NCI-H1436 treated with DMSO at 0.1 percent for 48 hours (cell line): Measurements from ENCODE around the gene CHST3.
"Not testable (repeated sequence)": the region's sequence is repeated elsewhere in the genome, so short reads cannot be mapped to it uniquely, and the experiment has no call there.

Experiments
- DNase-seq: peaks from one replicate; lab custom pipeline; 2025; lab: John Stamatoyannopoulos, UW

The CHST3 gene

GRCh38 chr10:72030762-72031543, 66.8 kb downstream of the CHST3 start:
- no peak for DNase-seq

- no peak for DNase-seq
Observed at GRCh38 chr10:72031706-72032105, 67.5 kb downstream of the CHST3 start.

GRCh38 chr10:72032409-72033162, 68.4 kb downstream of the CHST3 start:
- DNase-seq: not testable (repeated sequence)

- DNase-seq: no peak
Observed at GRCh38 chr10:72034040-72034499, 69.9 kb downstream of the CHST3 start.

- DNase-seq: no peak
Observed at GRCh38 chr10:72034761-72035160, 70.6 kb downstream of the CHST3 start.

- no peak for DNase-seq
Observed at GRCh38 chr10:72035252-72035887, 71.2 kb downstream of the CHST3 start.

- no peak for DNase-seq
Observed at GRCh38 chr10:72037266-72037665, 73.1 kb downstream of the CHST3 start.

- no peak for DNase-seq
Observed at GRCh38 chr10:72037811-72038210, 73.6 kb downstream of the CHST3 start.

GRCh38 chr10:72038458-72039001, 74.3 kb downstream of the CHST3 start:
- no peak for DNase-seq

- DNase-seq: no peak
Observed at GRCh38 chr10:72039377-72039776, 75.2 kb downstream of the CHST3 start.

GRCh38 chr10:72041491-72041890, 77.3 kb downstream of the CHST3 start:
- no peak for DNase-seq

- DNase-seq: no peak
Observed at GRCh38 chr10:72043016-72043834, 79.0 kb downstream of the CHST3 start.

- DNase-seq: no peak
Observed at GRCh38 chr10:72044417-72045041, 80.3 kb downstream of the CHST3 start.

GRCh38 chr10:72045586-72045985, 81.4 kb downstream of the CHST3 start:
- no peak for DNase-seq

- DNase-seq: peak; percentile 83
Observed at GRCh38 chr10:72048450-72049124, 84.4 kb downstream of the CHST3 start.

- DNase-seq: no peak
Observed at GRCh38 chr10:72049472-72049871, 85.3 kb downstream of the CHST3 start.

- no peak for DNase-seq
Observed at GRCh38 chr10:72049969-72050781, 86.0 kb downstream of the CHST3 start.

- DNase-seq: no peak
Observed at GRCh38 chr10:72050873-72051272, 86.7 kb downstream of the CHST3 start.

GRCh38 chr10:72053690-72054089, 89.5 kb downstream of the CHST3 start:
- DNase-seq: no peak

GRCh38 chr10:72056113-72056512, 91.9 kb downstream of the CHST3 start:
- no peak for DNase-seq
